ENCODE measurements around the gene CXCR6. TPM values are rescaled to one million over a fixed set of nuclear protein-coding genes. Genes with fewer than 3 reads are reported as not detected.

The CXCR6 gene
- total and polyA plus RNA-seq, 2 of the 13 experiments (the other 11 are each of a cell fraction or from before 2014, with no cell fraction given): not detected

- H3K27ac ChIP-seq (ENCODE audit: extremely low read length, insufficient read depth, low read length): no peak overlapping the region
- H3K9ac ChIP-seq (ENCODE audit: insufficient read depth, low read depth, low read length): no peak overlapping the region
- WGBS (ENCODE audit: low lambda C conversion rate): 84% methylated on average over 7 of the region's 8 CpGs
- no peak overlapping the region for H2AFZ ChIP-seq (ENCODE audit: low read length)
- H3K4me2 ChIP-seq (ENCODE audit: low read depth, low read length): peak overlapping the region; percentile 2; the same call in 1 of the 2 replicates
- H4K20me1 ChIP-seq (ENCODE audit: insufficient read depth, low read length): no peaks in the 10 kb centered on the region
- DNase-seq (ENCODE audit: low spot score): peak; percentile 16
- CTCF ChIA-PET (ENCODE audit: low intra/inter-chr PET ratio, low total read pairs): no interaction called here
- no peak for FAIRE-seq
- peaks cover 27% of the 10 kb centered on the region for H3K79me2 ChIP-seq (ENCODE audit: insufficient read depth, low read length)
- peaks cover 47% of the 10 kb centered on the region for H3K4me1 ChIP-seq (ENCODE audit: insufficient read depth, low read length)
- POLR2A ChIA-PET: interaction anchor here (2.1 kb wide), 1 partner anchor 9 kb away, joined by 7 read pairs; no protein-coding TSS in a partner anchor
- no peak overlapping the region for H3K4me3 ChIP-seq (replicated peaks in 1 of 3; ENCODE audit: insufficient read depth in 1 of 3, low read depth in 2 of 3, low read length in 3 of 3)
- no peaks in the 10 kb centered on the region for H3K9me3 ChIP-seq (ENCODE audit: low read length)
- ATAC-seq: no peak
- intact Hi-C loops (cut with micrococcal nuclease; ENCODE audit: unreplicated experiment) (no loop called here), in situ Hi-C loops (cut with HindIII; ENCODE audit: extremely low pct_ligation_motif_present, low pct_unique_long_range_greater_than_20kb) (no loop called here)
- H3K27me3 ChIP-seq (ENCODE audit: control insufficient read depth in 1 of 2, insufficient read depth in 2 of 2, low read length in 2 of 2): no peaks in the 10 kb centered on the region
- H3K36me3 ChIP-seq (replicated peaks in 1 of 2; ENCODE audit: control insufficient read depth in 1 of 2, insufficient read depth in 2 of 2, low read length in 2 of 2): peaks cover 1 to 24% of the 10 kb centered on the region in 2 experiments; a peak in 3 of 5 replicates
- BruUV-seq (replicated peaks): no TSS peak
- TF ChIP-seq ZSCAN29 (CRISPR knock-in tag; conservative IDR thresholded peaks at IDR 0.05) (no peak), ZNF567 (CRISPR knock-in tag; IDR thresholded peaks at IDR 0.05; ENCODE audit: borderline replicate concordance) (no peak), RARA (CRISPR knock-in tag; IDR thresholded peaks at IDR 0.05) (peak; percentile 38), ZNF510 (CRISPR knock-in tag; IDR thresholded peaks at IDR 0.05; ENCODE audit: low read depth) (no peak), HNRNPLL (IDR thresholded peaks at IDR 0.05; ENCODE audit: low read depth, low read length, poor library complexity, severe bottlenecking) (no peak), ZNF577 (CRISPR knock-in tag; IDR thresholded peaks at IDR 0.05; ENCODE audit: borderline replicate concordance, low read depth) (no peak), SIX4 (CRISPR knock-in tag; IDR thresholded peaks at IDR 0.05) (peak; percentile 49; the same call in 1 of the 2 replicates), SKI (IDR thresholded peaks at IDR 0.05; ENCODE audit: partially characterized antibody) (no peak), RNF2 (conservative IDR thresholded peaks at IDR 0.05; ENCODE audit: low read depth) (no peak), ZNF484 (CRISPR knock-in tag; IDR thresholded peaks at IDR 0.05; ENCODE audit: borderline replicate concordance, low read depth) (no peak), SIX1 (CRISPR knock-in tag; IDR thresholded peaks at IDR 0.05; ENCODE audit: borderline replicate concordance) (peak; percentile 19; the same call in 1 of the 2 replicates), ARNT (IDR thresholded peaks at IDR 0.05) (no peak), POLR2AphosphoS2 (IDR thresholded peaks at IDR 0.05; ENCODE audit: low read depth, low read length) (no peak), MYPOP (CRISPR knock-in tag; IDR thresholded peaks at IDR 0.05) (no peak)
- TF ChIP-seq, protein P1, sequence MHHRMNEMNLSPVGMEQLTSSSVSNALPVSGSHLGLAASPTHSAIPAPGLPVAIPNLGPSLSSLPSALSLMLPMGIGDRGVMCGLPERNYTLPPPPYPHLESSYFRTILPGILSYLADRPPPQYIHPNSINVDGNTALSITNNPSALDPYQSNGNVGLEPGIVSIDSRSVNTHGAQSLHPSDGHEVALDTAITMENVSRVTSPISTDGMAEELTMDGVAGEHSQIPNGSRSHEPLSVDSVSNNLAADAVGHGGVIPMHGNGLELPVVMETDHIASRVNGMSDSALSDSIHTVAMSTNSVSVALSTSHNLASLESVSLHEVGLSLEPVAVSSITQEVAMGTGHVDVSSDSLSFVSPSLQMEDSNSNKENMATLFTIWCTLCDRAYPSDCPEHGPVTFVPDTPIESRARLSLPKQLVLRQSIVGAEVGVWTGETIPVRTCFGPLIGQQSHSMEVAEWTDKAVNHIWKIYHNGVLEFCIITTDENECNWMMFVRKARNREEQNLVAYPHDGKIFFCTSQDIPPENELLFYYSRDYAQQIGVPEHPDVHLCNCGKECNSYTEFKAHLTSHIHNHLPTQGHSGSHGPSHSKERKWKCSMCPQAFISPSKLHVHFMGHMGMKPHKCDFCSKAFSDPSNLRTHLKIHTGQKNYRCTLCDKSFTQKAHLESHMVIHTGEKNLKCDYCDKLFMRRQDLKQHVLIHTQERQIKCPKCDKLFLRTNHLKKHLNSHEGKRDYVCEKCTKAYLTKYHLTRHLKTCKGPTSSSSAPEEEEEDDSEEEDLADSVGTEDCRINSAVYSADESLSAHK (CRISPR knock-in tag; IDR thresholded peaks at IDR 0.05; ENCODE audit: borderline replicate concordance): no peak
Measured at GRCh38 chr3:45987368-45988291, 44.4 kb downstream of the CXCR6 start.
